Measurements from ENCODE around the gene DNALI1.
A peak's percentile ranks its signal among the peaks of the same experiment; 100 is the strongest.

Gene DNALI1

GRCh38 chr1:37545019-37545418 lies 11.7 kb upstream of the DNALI1 start:
- Histone ChIP-seq H3K4me2 (ENCODE audit: low read length) (no peak overlapping the region), H3K27ac (no peak overlapping the region), H3K9me3 (ENCODE audit: control insufficient read depth, low read length) (no peaks in the 10 kb centered on the region), H3K4me3 (ENCODE audit: low read depth, low read length) (no peak overlapping the region), H2AFZ (no peak overlapping the region), H3K9ac (no peak overlapping the region), H3K79me2 (no peaks in the 10 kb centered on the region), H3K4me1 (no peaks in the 10 kb centered on the region), H3K36me3 (ENCODE audit: control insufficient read depth, insufficient read depth, low read length) (no peaks in the 10 kb centered on the region), H3K27me3 (ENCODE audit: control insufficient read depth, insufficient read depth, low read length) (no peaks in the 10 kb centered on the region)
- TF ChIP-seq, protein P1, sequence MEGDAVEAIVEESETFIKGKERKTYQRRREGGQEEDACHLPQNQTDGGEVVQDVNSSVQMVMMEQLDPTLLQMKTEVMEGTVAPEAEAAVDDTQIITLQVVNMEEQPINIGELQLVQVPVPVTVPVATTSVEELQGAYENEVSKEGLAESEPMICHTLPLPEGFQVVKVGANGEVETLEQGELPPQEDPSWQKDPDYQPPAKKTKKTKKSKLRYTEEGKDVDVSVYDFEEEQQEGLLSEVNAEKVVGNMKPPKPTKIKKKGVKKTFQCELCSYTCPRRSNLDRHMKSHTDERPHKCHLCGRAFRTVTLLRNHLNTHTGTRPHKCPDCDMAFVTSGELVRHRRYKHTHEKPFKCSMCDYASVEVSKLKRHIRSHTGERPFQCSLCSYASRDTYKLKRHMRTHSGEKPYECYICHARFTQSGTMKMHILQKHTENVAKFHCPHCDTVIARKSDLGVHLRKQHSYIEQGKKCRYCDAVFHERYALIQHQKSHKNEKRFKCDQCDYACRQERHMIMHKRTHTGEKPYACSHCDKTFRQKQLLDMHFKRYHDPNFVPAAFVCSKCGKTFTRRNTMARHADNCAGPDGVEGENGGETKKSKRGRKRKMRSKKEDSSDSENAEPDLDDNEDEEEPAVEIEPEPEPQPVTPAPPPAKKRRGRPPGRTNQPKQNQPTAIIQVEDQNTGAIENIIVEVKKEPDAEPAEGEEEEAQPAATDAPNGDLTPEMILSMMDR (IDR thresholded peaks at IDR 0.05), result no peak

DNA sequence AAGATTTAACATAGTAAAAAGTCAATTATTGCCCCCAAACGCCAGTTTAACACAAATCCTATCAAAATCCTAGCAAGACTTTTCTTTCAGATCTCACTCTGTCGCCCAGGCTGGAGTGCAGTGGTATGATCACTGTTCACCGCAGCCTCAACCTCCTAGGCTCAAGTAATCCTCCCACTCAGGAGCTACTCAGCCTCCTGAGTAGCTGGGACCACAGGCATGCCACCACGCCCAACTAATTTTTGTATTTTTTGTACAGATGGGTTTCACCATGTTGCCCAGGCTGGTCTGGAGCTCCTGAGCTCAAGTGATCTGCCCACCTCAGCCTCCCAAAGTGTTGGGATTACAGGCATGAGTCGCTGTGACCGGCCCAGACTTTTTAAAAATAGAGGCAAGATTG lies 7.4 kb upstream of the DNALI1 start:
- no peak overlapping the region for H3K9ac ChIP-seq
- TF ChIP-seq, protein P1 (IDR thresholded peaks at IDR 0.05), result no peak
- peaks cover 6% of the 10 kb centered on the region for H3K4me1 ChIP-seq
- H3K9me3 ChIP-seq (ENCODE audit: control insufficient read depth, low read length), result no peaks in the 10 kb centered on the region
- no peak overlapping the region for H3K4me2 ChIP-seq (ENCODE audit: low read length)
- H2AFZ ChIP-seq, result no peak overlapping the region
- no peak overlapping the region for H3K27ac ChIP-seq
- no peaks in the 10 kb centered on the region for H3K27me3 ChIP-seq (ENCODE audit: control insufficient read depth, insufficient read depth, low read length)
- peaks cover 2% of the 10 kb centered on the region for H3K79me2 ChIP-seq
- H3K4me3 ChIP-seq (ENCODE audit: low read depth, low read length), result no peak overlapping the region
- H3K36me3 ChIP-seq (ENCODE audit: control insufficient read depth, insufficient read depth, low read length), result no peaks in the 10 kb centered on the region

DNA sequence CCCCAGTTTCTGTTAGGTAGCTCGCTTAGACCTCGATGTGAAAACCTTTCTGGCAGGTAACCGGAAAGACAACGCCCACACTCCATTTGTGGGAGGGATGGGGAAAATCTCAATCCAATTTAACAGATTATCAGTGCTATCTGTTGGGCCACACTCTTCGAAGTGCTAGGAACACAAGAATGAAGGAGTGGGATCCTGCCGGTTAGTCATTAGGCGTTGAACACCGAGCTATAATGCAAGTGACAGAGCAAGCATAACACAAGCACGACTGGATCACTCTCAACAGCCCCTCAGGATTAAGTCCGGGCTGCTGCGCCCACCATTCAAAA lies 3.2 kb upstream of the DNALI1 start:
- Histone ChIP-seq H2AFZ (peak overlapping the region; percentile 92), H3K27ac (peak overlapping the region; percentile 77), H3K36me3 (ENCODE audit: control insufficient read depth, insufficient read depth, low read length) (no peaks in the 10 kb centered on the region), H3K9me3 (ENCODE audit: control insufficient read depth, low read length) (no peaks in the 10 kb centered on the region), H3K4me3 (ENCODE audit: low read depth, low read length) (peak overlapping the region; percentile 97), H3K4me2 (ENCODE audit: low read length) (peak overlapping the region; percentile 87), H3K79me2 (peaks cover 2% of the 10 kb centered on the region), H3K9ac (peak overlapping the region; percentile 63), H3K27me3 (ENCODE audit: control insufficient read depth, insufficient read depth, low read length) (no peaks in the 10 kb centered on the region), H3K4me1 (peaks cover 8% of the 10 kb centered on the region)
- TF ChIP-seq, protein P1 (IDR thresholded peaks at IDR 0.05), result no peak

- Histone ChIP-seq H3K4me1 (peaks cover 8% of the 10 kb centered on the region), H3K9ac (peak within 1 kb of the TSS; percentile 63), H3K36me3 (ENCODE audit: control insufficient read depth, insufficient read depth, low read length) (no peaks in the 10 kb centered on the region), H3K27ac (peak within 1 kb of the TSS; percentile 77), H3K27me3 (ENCODE audit: control insufficient read depth, insufficient read depth, low read length) (no peaks in the 10 kb centered on the region), H2AFZ (peak within 1 kb of the TSS; percentile 92), H3K9me3 (ENCODE audit: control insufficient read depth, low read length) (no peaks in the 10 kb centered on the region), H3K4me2 (ENCODE audit: low read length) (peak within 1 kb of the TSS; percentile 87), H3K79me2 (peaks cover 2% of the 10 kb centered on the region), H3K4me3 (ENCODE audit: low read depth, low read length) (peak within 1 kb of the TSS; percentile 97)
- TF ChIP-seq, protein P1 (IDR thresholded peaks at IDR 0.05), result no peak
Measured at GRCh38 chr1:37553927-37554808, 2.6 kb upstream of the DNALI1 start, which contains the start of gene SNIP1. SNIP1 (minus strand) TSS chr1:37554293; CDS start chr1:37554229, 64 bp downstream.

All from parathyroid adenoma (tissue), 2 donors.